Chondrocyte (in vitro differentiated cells): ENCODE data around the gene ZNF107. TPM values are rescaled to one million over a fixed set of nuclear protein-coding genes. Genes with fewer than 3 reads are reported as not detected.

Experiments used
- DNase-seq: peaks from one replicate; pipeline ENCODE4 v3.0.0; 2021; ENCODE audit warnings: mixed read lengths, low spot score
- H3K27ac Mint-ChIP-seq: one replicate; pipeline ENCODE4 v1.8.0; 2021; ENCODE audit warnings: mild to moderate bottlenecking, moderate library complexity, mixed read lengths; ENCODE audit not compliant: unreplicated experiment
- H3K27me3 Mint-ChIP-seq: 2 replicates; pipeline ENCODE4 v1.8.0; 2021; ENCODE audit warnings: low read depth, mixed read lengths
- H3K36me3 Mint-ChIP-seq: 2 replicates; pipeline ENCODE4 v1.8.0; 2021; ENCODE audit warnings: low read depth, mixed read lengths
- H3K4me1 Mint-ChIP-seq: 2 replicates; pipeline ENCODE4 v1.8.0; 2021; ENCODE audit warnings: low read depth, mild to moderate bottlenecking, mixed read lengths
- H3K4me3 Mint-ChIP-seq: one replicate; pipeline ENCODE4 v1.8.0; 2021; ENCODE audit warnings: mild to moderate bottlenecking, moderate library complexity, mixed read lengths; ENCODE audit not compliant: unreplicated experiment
- H3K9me3 Mint-ChIP-seq: 2 replicates; pipeline ENCODE4 v1.8.0; 2021; ENCODE audit warnings: low read depth, mixed read lengths
- CTCF ChIP-seq: fragments of 200-600 bp; sonication (generic); IDR thresholded peaks from 2 replicates; pipeline ENCODE4 v1.5.0; 2021; ENCODE audit warnings: antibody characterized with exemption, mild to moderate bottlenecking, moderate library complexity
- microRNA-seq: library from miRNA; unstranded; fragments of <30 nt; microRNA quantifications from one replicate; pipeline ENCODE4 v1.2.0, GENCODE V29; 2020; ENCODE audit warnings: borderline number of aligned reads
- total RNA-seq: library from RNA; stranded (reverse); gene quantifications from 3 replicates; pipeline ENCODE4 v1.2.1, GENCODE V29; 2021

Gene ZNF107
- total RNA-seq, 1 donor from 2014 or later: 1.9 TPM

DNA sequence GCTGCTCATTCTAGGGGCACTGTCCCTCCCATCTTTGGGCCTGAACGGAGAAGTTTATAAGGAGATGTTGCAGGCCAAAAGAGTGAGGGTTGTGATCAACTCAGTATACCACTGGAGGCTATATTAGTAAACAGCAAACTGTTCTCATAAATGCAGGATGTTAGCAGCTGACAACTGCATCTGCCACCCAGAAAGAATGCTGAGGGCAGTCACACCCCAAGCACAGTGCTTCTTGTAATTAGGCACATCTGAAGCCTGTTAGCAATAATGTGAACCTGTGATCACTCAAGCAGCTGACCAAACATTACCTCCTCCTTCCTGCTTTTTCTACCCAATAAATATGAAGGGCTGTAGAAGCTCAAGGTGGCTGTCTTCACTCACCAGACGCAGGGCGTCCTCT is 89.9 kb downstream of the ZNF107 start:
- peaks cover 21% of the 10 kb centered on the region for H3K9me3 Mint-ChIP-seq
- DNase-seq: no peak
- no peak for TF ChIP-seq CTCF
- H3K4me3 Mint-ChIP-seq: no peak overlapping the region
- H3K27ac Mint-ChIP-seq: no peak overlapping the region
- H3K4me1 Mint-ChIP-seq: no peaks in the 10 kb centered on the region
- H3K36me3 Mint-ChIP-seq: no peaks in the 10 kb centered on the region
- H3K27me3 Mint-ChIP-seq: no peaks in the 10 kb centered on the region

DNA sequence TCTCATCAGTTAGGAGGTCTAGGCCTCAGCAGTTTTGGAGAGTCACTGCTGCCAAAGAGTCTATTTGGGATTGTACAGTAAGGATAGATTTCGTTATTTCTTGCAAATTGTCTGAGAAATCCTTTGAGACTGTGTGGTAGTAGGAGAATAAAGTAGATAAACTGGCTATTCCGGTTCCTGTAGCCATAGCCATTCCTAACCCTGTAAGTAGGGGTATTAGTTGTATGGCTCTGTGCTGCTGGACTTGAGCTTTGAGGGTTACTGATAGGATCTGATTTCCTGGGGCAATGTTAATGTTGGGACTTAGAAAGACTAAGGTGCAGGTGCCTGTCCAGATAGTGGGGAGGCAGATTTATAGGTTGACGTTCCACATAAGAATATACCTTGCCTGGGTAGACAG is 92.2 kb downstream of the ZNF107 start:
- TF ChIP-seq CTCF: no peak
- H3K4me1 Mint-ChIP-seq: no peaks in the 10 kb centered on the region
- H3K9me3 Mint-ChIP-seq: peaks cover 13% of the 10 kb centered on the region
- H3K27ac Mint-ChIP-seq: no peak overlapping the region
- no peaks in the 10 kb centered on the region for H3K27me3 Mint-ChIP-seq
- no peaks in the 10 kb centered on the region for H3K36me3 Mint-ChIP-seq
- DNase-seq: no peak
- H3K4me3 Mint-ChIP-seq: no peak overlapping the region

Small RNAs within 50 kb of the gene (microRNA-seq; reads per million reads assigned to microRNA genes)
- not detected for gene MIR6839

Other genes starting within 250 kb of the ZNF107 start
- gene ZNF680, start 103.1 kb upstream of the ZNF107 start, total RNA-seq: 3.2 to 7.5 TPM (median 3.9 TPM) in 3 replicates
- gene ZNF138, start 128.3 kb downstream of the ZNF107 start, total RNA-seq: 2.4 to 6.9 TPM (median 4.3 TPM) in 3 replicates
- 1.5 to 3.4 TPM (median 1.7 TPM) in 3 replicates for gene ZNF273, start 237.1 kb downstream of the ZNF107 start, total RNA-seq